Measurements from ENCODE around the gene IGSF8. TPM values are rescaled to one million over a fixed set of nuclear protein-coding genes. Genes with fewer than 3 reads are reported as not detected.

Gene IGSF8
- polyA plus RNA-seq, 1 of the 3 experiments (the other 2 are of a cell fraction), result 67.9 TPM

- TF ChIP-seq PBX3 (IDR thresholded peaks at IDR 0.05) (no peak), RCOR1 (IDR thresholded peaks at IDR 0.05; ENCODE audit: low read length) (no peak), SIN3A (IDR thresholded peaks at IDR 0.05; ENCODE audit: borderline replicate concordance, low read depth, low read length) (no peak), RAD21 (IDR thresholded peaks at IDR 0.05; ENCODE audit: low read length) (no peak), SMC3 (IDR thresholded peaks at IDR 0.05; ENCODE audit: low read depth, low read length) (no peak), IRF3 (IDR thresholded peaks at IDR 0.05; ENCODE audit: low read depth, low read length) (no peak)
Measured at GRCh38 chr1:160120797-160121196, 22.4 kb upstream of the IGSF8 start (continued).

- H3K4me1 ChIP-seq (ENCODE audit: control insufficient read depth in 1 of 2, insufficient read depth in 2 of 2, low read depth in 1 of 2, low read length in 1 of 2), result no peaks in the 10 kb centered on the region
- no peaks in the 10 kb centered on the region for H3K36me3 ChIP-seq (replicated peaks in 1 of 2; ENCODE audit: control insufficient read depth in 1 of 2, insufficient read depth in 2 of 2, low read length in 1 of 2)
- TF ChIP-seq EP300 (IDR thresholded peaks at IDR 0.05; ENCODE audit: borderline replicate concordance in 1 of 2, low read depth in 1 of 2, low read length in 1 of 2), result no peak
- no peak for TF ChIP-seq CTCF (IDR thresholded peaks at IDR 0.05)
- no peak for TF ChIP-seq ZBTB33 (IDR thresholded peaks at IDR 0.05; ENCODE audit: borderline replicate concordance, low read depth)
- no peaks in the 10 kb centered on the region for H3K9me2 ChIP-seq
- CTCF ChIA-PET, result interaction anchor here (1.5 to 2.3 kb wide), 3 partner anchors 34 to 133 kb away, joined by 3 to 10 read pairs (median 10); no protein-coding TSS in a partner anchor
- WGBS (ENCODE audit: low lambda C conversion rate), result 77% methylated on average over 3 of the region's 3 CpGs
- H4K20me1 ChIP-seq (ENCODE audit: insufficient read depth), result no peaks in the 10 kb centered on the region
- no peaks in the 10 kb centered on the region for H3F3A ChIP-seq (replicated peaks; ENCODE audit: insufficient read depth)
- POLR2A ChIA-PET, result no interaction called here
- no peak overlapping the region for H3K9ac ChIP-seq
- no peaks in the 10 kb centered on the region for H3K9me3 ChIP-seq
- peaks cover 11% of the 10 kb centered on the region; the same call in 1 of the 2 replicates for H3K27me3 ChIP-seq (ENCODE audit: insufficient read depth)
- H3K4me2 ChIP-seq, result no peak overlapping the region
- no peak overlapping the region for H2AFZ ChIP-seq (ENCODE audit: low read depth)
- H3K4me3 ChIP-seq (ENCODE audit: low read depth in 2 of 2, low read length in 1 of 2), result no peak overlapping the region
- DNase-seq, result no peak
- H3K27ac ChIP-seq (ENCODE audit: low read depth in 2 of 2, low read length in 1 of 2), result no peak overlapping the region
- no peaks in the 10 kb centered on the region for H3K79me2 ChIP-seq (ENCODE audit: insufficient read depth)
Measured at GRCh38 chr1:160118928-160119327, 20.5 kb upstream of the IGSF8 start.

All from SK-N-SH (cell line).